Measurements from ENCODE around the gene PTGES3.
"Not testable (repeated sequence)": the region's sequence is repeated elsewhere in the genome, so short reads cannot be mapped to it uniquely, and the experiment has no call there.

PTGES3 gene

GRCh38 chr12:56704522-56704921 lies 16.4 kb upstream of the PTGES3 start:
- DNase-seq: not testable (repeated sequence)

GRCh38 chr12:56699020-56699661 lies 11.1 kb upstream of the PTGES3 start:
- DNase-seq: no peak

GRCh38 chr12:56695327-56696101 lies 7.4 kb upstream of the PTGES3 start:
- DNase-seq: no peak

- no peak for DNase-seq
These were observed 6.1 kb upstream of the PTGES3 start for GRCh38 chr12:56694161-56694560.

GRCh38 chr12:56688846-56689109 lies 694 bp upstream of the PTGES3 start:
- DNase-seq: no peak

GRCh38 chr12:56687223-56688128 lies 608 bp downstream of the PTGES3 start:
- DNase-seq: peak; percentile 54 to 67

- DNase-seq: no peak
These were observed 3.2 kb downstream of the PTGES3 start for GRCh38 chr12:56684745-56685359.

- DNase-seq: no peak
These were observed 5.8 kb downstream of the PTGES3 start for GRCh38 chr12:56682323-56682722.

GRCh38 chr12:56679883-56680575 lies 8.1 kb downstream of the PTGES3 start:
- no peak for DNase-seq

- DNase-seq: no peak
These were observed 9.2 kb downstream of the PTGES3 start for GRCh38 chr12:56678852-56679251.

GRCh38 chr12:56677680-56678079 lies 10.4 kb downstream of the PTGES3 start:
- DNase-seq: no peak

- DNase-seq: no peak
These were observed 11.1 kb downstream of the PTGES3 start for GRCh38 chr12:56676851-56677580.

- no peak for DNase-seq
These were observed 16.5 kb downstream of the PTGES3 start for GRCh38 chr12:56671608-56672007.

GRCh38 chr12:56670836-56671235 lies 17.2 kb downstream of the PTGES3 start:
- DNase-seq: no peak

GRCh38 chr12:56668197-56668457 lies 20.0 kb downstream of the PTGES3 start:
- DNase-seq: no peak

GRCh38 chr12:56661979-56662638 lies 26.0 kb downstream of the PTGES3 start:
- DNase-seq: no peak

GRCh38 chr12:56661560-56661959 lies 26.5 kb downstream of the PTGES3 start:
- no peak for DNase-seq

- DNase-seq: no peak
These were observed 29.2 kb downstream of the PTGES3 start for GRCh38 chr12:56658921-56659320.

GRCh38 chr12:56657416-56658379 lies 30.4 kb downstream of the PTGES3 start:
- no peak for DNase-seq

GRCh38 chr12:56653781-56654180 lies 34.3 kb downstream of the PTGES3 start:
- not testable (repeated sequence) for DNase-seq
